MM.1S (cell line): Measurements from ENCODE around the gene UTS2.
A peak's percentile ranks its signal among the peaks of the same experiment; 100 is the strongest.

Experiments used
- DNase-seq: peaks from one replicate; pipeline ENCODE4 v3.0.0-alpha.2; 2015
- H2AFZ ChIP-seq: fragments of 300-600 bp; sonication (generic); 2 replicates; pipeline ENCODE4 v1.6.0; 2016; ENCODE audit warnings: antibody characterized with exemption, low read length
- H3F3A ChIP-seq: fragments of 300-600 bp; sonication (generic); 2 replicates; pipeline ENCODE4 v1.6.1; 2016; ENCODE audit warnings: mild to moderate bottlenecking, antibody characterized with exemption, low read length, moderate library complexity, mixed read lengths; ENCODE audit not compliant: insufficient read depth
- H3K27ac ChIP-seq: fragments of 300-600 bp; sonication (generic); 2 replicates; pipeline ENCODE4 v1.5.1; 2016; ENCODE audit warnings: mild to moderate bottlenecking, low read length
- H3K27me3 ChIP-seq: fragments of 300-600 bp; sonication (generic); replicated peaks from 2 replicates; pipeline ENCODE4 v1.6.0; 2016; ENCODE audit warnings: low read length; ENCODE audit not compliant: insufficient read depth
- H3K36me3 ChIP-seq: fragments of 300-600 bp; sonication (generic); replicated peaks from 2 replicates; pipeline ENCODE4 v1.6.1; 2016; ENCODE audit warnings: mild to moderate bottlenecking, low read length, mixed read lengths; ENCODE audit not compliant: insufficient read depth
- H3K4me1 ChIP-seq: fragments of 300-600 bp; sonication (generic); 2 replicates; pipeline ENCODE4 v1.6.1; 2016; ENCODE audit warnings: low read length, mixed read lengths
- H3K4me2 ChIP-seq: fragments of 300-600 bp; sonication (generic); 2 replicates; pipeline ENCODE4 v1.6.0; 2016; ENCODE audit warnings: low read depth, low read length
- H3K4me3 ChIP-seq: fragments of 300-600 bp; sonication (generic); 2 replicates; pipeline ENCODE4 v1.5.1; 2016; ENCODE audit warnings: low read length, mixed read lengths
- H3K79me2 ChIP-seq: fragments of 300-600 bp; sonication (generic); 2 replicates; pipeline ENCODE4 v1.6.1; 2016; ENCODE audit warnings: mixed run types, low read length, mixed read lengths
- H3K9ac ChIP-seq: fragments of 300-600 bp; sonication (generic); 2 replicates; pipeline ENCODE4 v1.6.1; 2016; ENCODE audit warnings: low read length, mixed read lengths
- H3K9me2 ChIP-seq: fragments of 300-600 bp; sonication (generic); replicated peaks from 2 replicates; pipeline ENCODE4 v1.6.1; 2016; ENCODE audit warnings: mild to moderate bottlenecking, low read length, mixed read lengths; ENCODE audit not compliant: insufficient read depth
- H3K9me3 ChIP-seq: fragments of 300-600 bp; sonication (generic); replicated peaks from 2 replicates; pipeline ENCODE4 v1.6.1; 2016; ENCODE audit warnings: mild to moderate bottlenecking, low read length, mixed read lengths; ENCODE audit not compliant: insufficient read depth
- H4K20me1 ChIP-seq: fragments of 300-600 bp; sonication (generic); 2 replicates; pipeline ENCODE4 v1.6.1; 2016; ENCODE audit warnings: mild to moderate bottlenecking, low read length, moderate library complexity, mixed read lengths; ENCODE audit not compliant: insufficient read depth
- EZH2 ChIP-seq: fragments of 300-600 bp; sonication (generic); optimal IDR thresholded peaks from 2 replicates; pipeline ENCODE3; 2017; ENCODE audit warnings: low read depth, mild to moderate bottlenecking, antibody characterized with exemption, low read length, mixed read lengths
- EZH2phosphoT487 ChIP-seq: fragments of 300-600 bp; sonication (generic); IDR thresholded peaks from 2 replicates; pipeline ENCODE4 v1.6.1; 2018; ENCODE audit warnings: antibody characterized with exemption, low read length
- TF ChIP-seq, protein P1 (sequence below): fragments of 300-600 bp; sonication (generic); IDR thresholded peaks from 2 replicates; pipeline ENCODE4 v1.5.1; 2016; ENCODE audit warnings: antibody characterized with exemption, low read length, mixed read lengths

The UTS2 gene

DNA sequence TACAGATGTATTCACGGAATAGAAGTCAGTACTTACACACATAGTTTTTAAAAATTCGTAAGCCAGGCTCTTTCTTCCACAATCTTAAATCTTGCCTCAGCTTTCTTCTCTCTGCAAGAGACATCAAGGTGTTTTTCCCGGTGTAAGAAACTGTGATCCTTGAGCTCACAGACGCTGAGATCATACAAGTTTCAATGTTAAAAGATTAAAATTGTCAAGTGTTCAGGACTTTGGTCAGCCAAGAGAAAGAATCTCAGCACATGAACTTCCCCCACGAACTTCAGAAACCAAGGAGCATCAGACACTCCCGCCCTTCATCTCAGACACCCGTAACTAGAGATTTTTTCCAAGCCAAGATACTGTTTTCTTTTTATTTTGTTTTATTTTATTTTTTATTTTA, 6.2 kb downstream of the UTS2 start:
- no peaks in the 10 kb centered on the region for H3K79me2 ChIP-seq
- H2AFZ ChIP-seq, result no peak overlapping the region
- 0 out of 2 replicates have a peak, but pooled peaks cover 6% of the 10 kb centered on the region for H3F3A ChIP-seq
- no peak overlapping the region for H3K27ac ChIP-seq
- TF ChIP-seq EZH2phosphoT487, result no peak
- no peak for TF ChIP-seq EZH2
- TF ChIP-seq, protein P1, sequence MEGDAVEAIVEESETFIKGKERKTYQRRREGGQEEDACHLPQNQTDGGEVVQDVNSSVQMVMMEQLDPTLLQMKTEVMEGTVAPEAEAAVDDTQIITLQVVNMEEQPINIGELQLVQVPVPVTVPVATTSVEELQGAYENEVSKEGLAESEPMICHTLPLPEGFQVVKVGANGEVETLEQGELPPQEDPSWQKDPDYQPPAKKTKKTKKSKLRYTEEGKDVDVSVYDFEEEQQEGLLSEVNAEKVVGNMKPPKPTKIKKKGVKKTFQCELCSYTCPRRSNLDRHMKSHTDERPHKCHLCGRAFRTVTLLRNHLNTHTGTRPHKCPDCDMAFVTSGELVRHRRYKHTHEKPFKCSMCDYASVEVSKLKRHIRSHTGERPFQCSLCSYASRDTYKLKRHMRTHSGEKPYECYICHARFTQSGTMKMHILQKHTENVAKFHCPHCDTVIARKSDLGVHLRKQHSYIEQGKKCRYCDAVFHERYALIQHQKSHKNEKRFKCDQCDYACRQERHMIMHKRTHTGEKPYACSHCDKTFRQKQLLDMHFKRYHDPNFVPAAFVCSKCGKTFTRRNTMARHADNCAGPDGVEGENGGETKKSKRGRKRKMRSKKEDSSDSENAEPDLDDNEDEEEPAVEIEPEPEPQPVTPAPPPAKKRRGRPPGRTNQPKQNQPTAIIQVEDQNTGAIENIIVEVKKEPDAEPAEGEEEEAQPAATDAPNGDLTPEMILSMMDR, result no peak
- H3K27me3 ChIP-seq, result peaks cover 16% of the 10 kb centered on the region; the same call in 1 of the 2 replicates
- H3K4me1 ChIP-seq, result peaks cover 15% of the 10 kb centered on the region
- no peak overlapping the region for H3K9ac ChIP-seq
- H4K20me1 ChIP-seq, result no peaks in the 10 kb centered on the region
- H3K36me3 ChIP-seq, result no peaks in the 10 kb centered on the region
- no peak overlapping the region for H3K4me2 ChIP-seq
- no peak overlapping the region for H3K4me3 ChIP-seq
- no peak for DNase-seq
- no peaks in the 10 kb centered on the region for H3K9me3 ChIP-seq
- H3K9me2 ChIP-seq, result no peaks in the 10 kb centered on the region

DNA sequence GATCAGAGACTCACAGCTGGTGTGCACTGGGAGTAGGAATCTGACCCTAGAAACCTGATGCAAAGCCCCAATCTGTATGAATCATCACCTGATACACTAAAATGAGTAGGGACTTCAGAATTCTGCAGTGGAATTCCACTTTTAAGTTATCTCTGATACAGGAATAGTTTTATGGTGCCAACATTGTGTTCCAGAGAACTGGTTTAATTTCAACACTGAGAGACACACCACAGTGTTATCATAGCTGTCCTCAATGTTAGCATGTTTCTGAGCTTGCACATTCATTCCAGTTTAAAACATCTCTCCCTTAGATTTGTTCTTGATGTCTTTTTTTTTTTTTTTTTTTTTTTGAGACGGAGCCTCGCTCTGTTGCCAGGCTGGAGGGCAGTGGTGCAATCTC, 7.1 kb downstream of the UTS2 start:
- TF ChIP-seq, protein P1, result no peak
- TF ChIP-seq EZH2, result no peak
- no peak for TF ChIP-seq EZH2phosphoT487
- no peak overlapping the region for H3K4me3 ChIP-seq
- no peak overlapping the region for H3K27ac ChIP-seq
- DNase-seq, result no peak
- H2AFZ ChIP-seq, result no peak overlapping the region
- no peaks in the 10 kb centered on the region for H3K36me3 ChIP-seq
- no peaks in the 10 kb centered on the region for H3K9me3 ChIP-seq
- peaks cover 7% of the 10 kb centered on the region; the same call in 1 of the 2 replicates for H3K27me3 ChIP-seq
- H4K20me1 ChIP-seq, result no peaks in the 10 kb centered on the region
- peaks cover 17% of the 10 kb centered on the region for H3K4me1 ChIP-seq
- H3K9me2 ChIP-seq, result no peaks in the 10 kb centered on the region
- no peak overlapping the region for H3K9ac ChIP-seq
- H3F3A ChIP-seq, result 0 out of 2 replicates have a peak, but pooled peaks cover 6% of the 10 kb centered on the region
- H3K79me2 ChIP-seq, result no peaks in the 10 kb centered on the region
- no peak overlapping the region for H3K4me2 ChIP-seq

DNA sequence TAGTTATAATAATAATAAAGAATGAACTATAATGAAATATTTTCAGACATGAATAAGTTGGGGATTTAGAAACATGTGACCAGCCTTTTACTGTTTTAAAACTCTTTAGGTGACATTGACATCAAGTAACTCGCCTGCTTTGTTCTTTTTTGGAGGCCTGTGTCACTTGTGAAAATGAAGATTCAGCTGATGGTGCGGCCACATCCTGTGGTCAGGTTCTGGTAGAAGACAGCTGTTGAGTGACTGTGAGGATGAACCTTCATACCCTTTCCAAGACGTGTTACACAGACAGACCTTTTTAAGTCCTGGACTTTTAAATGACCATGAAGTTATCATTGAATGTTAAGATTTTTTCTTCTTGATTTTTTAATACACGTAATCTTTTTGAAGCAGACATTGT, 10.3 kb downstream of the UTS2 start:
- Histone ChIP-seq H3K79me2 (no peaks in the 10 kb centered on the region), H3K27me3 (no peaks in the 10 kb centered on the region), H3K4me3 (no peak overlapping the region), H3K27ac (peak overlapping the region; percentile 25; the same call in 1 of the 2 replicates), H3K4me1 (peaks cover 17% of the 10 kb centered on the region), H2AFZ (no peak overlapping the region), H4K20me1 (no peaks in the 10 kb centered on the region), H3K4me2 (peak overlapping the region; percentile 35), H3K9me2 (no peaks in the 10 kb centered on the region), H3K36me3 (no peaks in the 10 kb centered on the region), H3K9me3 (no peaks in the 10 kb centered on the region), H3K9ac (no peak overlapping the region), H3F3A (0 out of 2 replicates have a peak, but pooled peaks cover 6% of the 10 kb centered on the region)
- TF ChIP-seq EZH2, result no peak
- TF ChIP-seq, protein P1, result no peak
- no peak for TF ChIP-seq EZH2phosphoT487
- DNase-seq, result peak; percentile 90
